HG03066 (cell line): ENCODE data around the gene SYCE3.
"Not testable (repeated sequence)": the region's sequence is repeated elsewhere in the genome, so short reads cannot be mapped to it uniquely, and the experiment has no call there.

Experiments used
- ATAC-seq: cut with Tn5 transposase; IDR thresholded peaks from one replicate; pipeline ENCODE4 v1.9.1; 2021; ENCODE audit warnings: low read depth; ENCODE audit not compliant: unreplicated experiment

SYCE3 gene

GRCh38 chr22:50562523-50563412 lies at the start of gene SYCE3:
Gene SYCE3, minus strand, starts transcription at chr22:50562919. Its CDS starts 6,514 bp downstream, at chr22:50556405.
- ATAC-seq, result peak; percentile 93

- no peak for ATAC-seq
These were observed 49.4 kb upstream of the SYCE3 start for GRCh38 chr22:50612168-50612527.

- no peak for ATAC-seq
These were observed 48.8 kb upstream of the SYCE3 start for GRCh38 chr22:50611341-50612060.

DNA sequence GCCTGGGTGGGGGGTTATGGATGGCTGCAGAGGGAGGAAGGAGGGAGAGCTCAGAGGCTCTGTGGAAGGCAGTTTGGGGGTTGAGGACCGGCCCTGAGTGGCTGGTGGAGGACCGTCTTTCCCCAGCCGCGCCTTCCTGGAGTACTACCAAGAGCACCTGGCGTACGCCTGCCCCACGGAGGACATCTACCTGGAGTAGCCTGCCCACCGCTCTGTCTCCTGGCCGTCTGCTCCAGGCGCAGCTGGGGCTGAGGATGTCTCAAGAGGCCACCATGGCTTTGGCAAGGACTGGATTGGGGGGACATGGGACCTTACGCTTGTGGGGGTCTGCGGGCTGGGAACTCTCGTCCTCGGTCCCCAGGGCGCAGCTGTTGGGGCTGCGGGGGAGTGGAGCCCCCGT lies 47.9 kb upstream of the SYCE3 start:
- ATAC-seq, result no peak

- no peak for ATAC-seq
These were observed 47.3 kb upstream of the SYCE3 start for GRCh38 chr22:50610041-50610451.

GRCh38 chr22:50609599-50609998 lies 46.9 kb upstream of the SYCE3 start:
- ATAC-seq, result no peak

DNA sequence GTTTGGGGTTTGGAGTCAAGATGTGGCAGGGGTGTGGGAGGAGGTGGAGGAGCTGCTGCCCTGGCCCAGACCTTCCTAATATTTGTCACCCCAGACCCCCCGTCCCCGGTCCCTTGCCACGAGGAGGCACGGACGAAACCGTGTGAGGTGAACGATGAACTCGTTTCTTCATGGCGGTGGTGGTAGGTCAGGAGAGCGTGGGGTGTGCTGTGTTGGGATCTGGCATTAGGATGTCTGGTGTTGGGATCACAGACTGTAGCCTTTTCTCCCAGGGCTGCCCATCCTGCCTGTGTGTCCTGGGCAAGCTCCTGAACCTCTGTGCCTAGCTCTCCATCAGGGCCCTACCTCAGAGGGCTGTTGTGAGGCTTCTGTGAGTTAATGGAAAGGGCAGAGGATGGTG lies 46.3 kb upstream of the SYCE3 start:
- no peak for ATAC-seq

DNA sequence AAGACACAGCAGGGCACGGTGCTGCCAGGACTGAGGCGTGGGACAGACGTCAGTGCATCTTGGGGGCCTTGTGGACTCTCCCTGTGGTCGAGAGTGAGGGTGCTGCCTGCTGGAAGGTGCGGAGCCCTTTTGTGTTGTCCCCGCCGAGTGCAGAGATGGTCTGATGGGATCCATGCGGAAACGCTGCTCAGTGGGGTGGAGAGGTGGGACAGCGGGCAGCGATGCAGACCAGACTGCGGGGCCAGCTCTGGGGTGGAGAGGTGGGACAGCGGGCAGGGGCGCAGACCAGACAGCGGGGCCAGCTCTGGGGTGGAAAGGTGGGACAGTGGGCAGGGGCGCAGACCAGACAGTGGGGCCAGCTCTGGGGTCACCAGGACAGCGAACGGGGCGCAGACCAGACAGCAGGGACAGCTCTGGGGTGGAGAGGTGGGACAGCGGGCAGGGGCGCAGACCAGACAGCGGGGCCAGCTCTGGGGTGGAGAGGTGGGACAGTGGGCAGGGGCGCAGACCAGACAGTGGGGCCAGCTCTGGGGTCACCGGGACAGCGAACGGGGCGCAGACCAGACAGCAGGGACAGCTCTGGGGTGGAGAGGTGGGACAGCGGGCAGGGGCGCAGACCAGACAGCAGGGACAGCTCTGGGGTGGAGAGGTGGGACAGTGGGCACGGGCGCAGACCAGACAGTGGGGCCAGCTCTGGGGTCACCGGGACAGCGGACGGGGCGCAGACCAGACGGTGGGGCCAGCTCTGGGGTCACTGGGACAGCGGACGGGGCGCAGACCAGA lies 45.5 kb upstream of the SYCE3 start:
- ATAC-seq, result not testable (repeated sequence)

DNA sequence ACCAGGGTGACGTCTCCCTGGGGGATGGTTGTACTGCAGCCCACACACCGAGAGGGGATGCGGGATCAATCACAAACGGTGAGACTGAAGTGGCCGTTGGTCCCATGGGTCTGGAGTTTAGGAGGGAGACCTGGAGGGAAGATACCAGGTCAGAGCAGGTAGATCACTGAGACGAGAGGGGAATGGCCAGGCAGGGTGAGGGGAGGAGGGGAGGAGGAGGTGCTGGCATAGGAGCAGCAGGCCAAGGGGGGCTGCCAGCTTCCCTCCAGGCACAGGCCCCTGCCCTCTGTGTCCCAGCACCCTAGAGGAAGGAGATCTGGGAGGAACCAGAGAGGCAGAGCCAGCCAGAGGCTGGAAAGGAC lies 44.9 kb upstream of the SYCE3 start:
- no peak for ATAC-seq

DNA sequence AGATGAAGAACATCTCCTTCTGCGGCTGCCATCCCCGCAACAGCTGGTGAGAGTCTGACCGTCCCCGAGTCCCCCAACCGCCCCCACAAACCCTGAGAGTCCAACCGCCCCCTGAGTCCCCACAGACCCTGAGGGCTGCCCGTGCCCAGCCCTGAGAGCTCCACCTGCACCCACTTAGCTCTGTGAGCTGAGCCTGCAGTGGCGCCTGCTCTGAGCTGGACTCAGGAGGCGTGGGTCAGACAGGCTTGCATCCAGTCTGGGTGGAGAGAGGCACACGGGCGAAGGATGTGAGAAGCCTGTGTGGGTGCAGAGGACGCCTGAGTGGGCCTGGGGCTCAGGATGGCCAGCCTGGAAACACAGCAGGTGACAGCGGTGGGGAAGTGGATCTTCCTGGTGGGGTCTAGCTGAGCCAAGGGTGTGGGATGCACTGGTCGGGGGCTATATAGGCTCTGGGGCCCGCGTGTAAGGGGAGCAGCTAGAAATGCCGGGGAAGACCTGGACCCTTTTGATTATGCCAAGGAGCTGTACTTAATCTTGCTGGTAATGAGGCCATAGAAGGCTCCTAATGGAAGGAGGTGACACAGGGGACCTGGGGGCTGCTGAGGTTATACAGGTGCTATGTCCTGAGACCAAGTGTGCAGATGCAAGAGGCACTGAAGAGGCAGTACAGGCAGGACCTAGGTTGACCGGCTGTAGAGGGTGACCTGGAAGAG lies 44.4 kb upstream of the SYCE3 start:
- ATAC-seq, result no peak

GRCh38 chr22:50606165-50606945 lies 43.6 kb upstream of the SYCE3 start:
- no peak for ATAC-seq

- ATAC-seq, result no peak
These were observed 42.9 kb upstream of the SYCE3 start for GRCh38 chr22:50605613-50606074.

- no peak for ATAC-seq
These were observed 42.4 kb upstream of the SYCE3 start for GRCh38 chr22:50605002-50605612.

DNA sequence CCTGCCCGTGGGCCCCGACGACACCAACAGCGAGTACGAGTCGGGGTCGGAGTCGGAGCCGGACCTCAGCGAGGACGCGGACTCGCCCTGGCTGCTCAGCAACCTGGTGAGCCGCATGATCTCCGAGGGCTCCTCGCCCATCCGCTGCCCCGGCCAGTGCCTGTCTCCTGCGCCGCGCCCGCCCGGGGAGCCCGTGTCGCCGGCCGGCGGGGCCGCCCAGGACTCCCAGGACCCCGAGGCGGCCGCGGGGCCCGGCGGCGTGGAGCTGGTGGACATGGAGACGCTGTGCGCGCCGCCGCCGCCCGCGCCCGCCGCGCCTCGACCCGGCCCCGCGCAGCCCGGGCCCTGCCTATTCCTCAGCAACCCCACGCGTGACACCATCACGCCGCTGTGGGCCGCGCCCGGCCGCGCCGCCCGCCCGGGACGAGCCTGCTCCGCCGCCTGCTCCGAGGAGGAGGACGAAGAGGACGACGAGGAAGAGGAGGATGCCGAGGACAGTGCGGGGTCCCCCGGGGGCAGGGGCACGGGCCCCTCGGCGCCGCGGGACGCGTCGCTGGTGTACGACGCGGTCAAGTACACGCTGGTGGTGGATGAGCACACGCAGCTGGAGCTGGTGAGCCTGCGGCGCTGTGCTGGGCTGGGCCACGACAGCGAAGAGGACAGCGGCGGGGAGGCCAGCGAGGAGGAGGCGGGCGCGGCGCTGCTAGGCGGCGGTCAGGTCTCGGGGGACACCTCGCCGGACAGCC lies 41.7 kb upstream of the SYCE3 start:
- ATAC-seq, result no peak

DNA sequence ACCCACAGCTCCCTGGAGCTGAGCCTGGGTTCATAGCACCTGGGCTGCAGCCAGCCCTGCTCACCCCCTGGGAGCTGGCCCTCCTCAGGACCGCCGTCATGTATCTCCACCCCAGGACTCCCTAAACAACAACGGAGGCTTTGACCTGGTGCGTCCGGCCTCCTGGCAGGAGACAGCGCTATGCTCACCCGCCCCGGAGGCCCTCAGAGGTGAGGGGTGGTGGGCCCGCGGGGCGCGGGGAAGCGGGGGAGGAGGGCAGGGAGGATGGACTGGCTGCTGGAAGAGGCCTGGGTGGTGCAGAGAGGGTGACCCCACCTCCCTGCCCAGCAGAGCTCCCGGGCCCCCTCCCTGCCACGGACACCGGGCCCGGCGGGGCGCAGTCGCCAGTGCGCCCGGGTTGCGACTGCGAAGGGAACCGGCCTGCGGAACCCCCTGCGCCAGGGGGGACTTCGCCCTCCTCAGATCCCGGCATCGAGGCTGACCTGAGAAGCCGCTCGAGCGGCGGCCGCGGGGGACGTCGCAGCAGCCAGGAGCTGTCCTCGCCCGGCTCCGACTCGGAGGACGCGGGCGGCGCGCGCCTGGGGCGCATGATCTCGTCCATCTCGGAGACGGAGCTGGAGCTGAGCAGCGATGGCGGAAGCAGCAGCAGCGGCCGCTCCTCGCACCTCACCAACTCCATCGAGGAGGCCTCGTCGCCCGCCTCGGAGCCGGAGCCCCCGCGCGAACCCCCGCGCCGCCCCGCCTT lies 41.0 kb upstream of the SYCE3 start:
- ATAC-seq, result no peak

DNA sequence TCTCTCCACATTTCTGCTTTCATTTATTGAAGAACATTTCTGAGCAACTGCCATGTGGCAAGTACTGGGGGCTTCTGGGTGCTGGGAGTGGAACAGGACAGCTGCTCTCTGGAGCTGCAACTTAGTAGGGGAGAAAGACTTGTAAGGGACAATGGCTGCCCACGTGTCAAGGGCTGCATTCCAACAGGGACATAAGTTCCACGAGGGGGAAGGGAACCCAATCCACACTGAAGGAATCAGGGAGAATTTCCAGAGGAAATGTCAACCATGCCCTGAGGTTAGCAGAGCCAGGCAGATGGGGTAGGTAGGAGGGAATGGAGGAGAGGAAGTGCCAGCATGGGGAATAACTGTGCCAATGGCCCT lies 39.6 kb upstream of the SYCE3 start:
- ATAC-seq, result no peak

DNA sequence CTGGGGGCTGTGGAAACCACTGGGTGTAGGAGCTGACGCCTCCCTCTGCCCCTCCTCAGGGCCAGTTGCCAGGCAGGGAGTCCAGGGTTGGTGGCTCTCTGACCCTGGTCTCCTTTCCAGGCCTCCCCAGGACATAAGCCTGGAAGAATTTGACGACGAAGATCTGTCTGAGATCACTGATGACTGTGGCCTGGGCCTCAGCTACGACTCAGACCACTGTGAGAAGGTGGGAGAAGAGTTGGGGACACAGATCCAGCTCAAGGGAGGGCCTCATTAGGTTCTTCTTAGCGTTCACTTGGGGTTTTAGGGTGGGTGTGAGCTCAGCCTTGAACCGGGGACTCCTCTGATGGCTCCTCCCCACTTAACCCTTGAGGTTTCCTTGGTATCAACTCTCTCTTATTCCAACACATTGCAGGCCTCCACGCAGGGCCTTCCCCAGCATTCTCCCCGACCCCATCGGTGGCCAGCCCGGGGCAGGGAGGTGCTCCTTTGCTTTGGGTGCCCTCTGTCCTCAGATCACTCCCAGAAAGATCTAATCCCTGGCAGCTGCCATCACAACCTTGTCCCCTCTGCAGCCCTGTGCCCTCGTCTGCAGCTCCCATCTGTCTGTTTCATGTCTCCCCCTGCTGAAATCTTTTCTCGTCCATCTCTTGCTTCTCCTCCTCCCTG lies 39.1 kb upstream of the SYCE3 start:
- no peak for ATAC-seq
